Dermis blood vessel endothelial cell (primary cell): ENCODE results near the gene AMMECR1. TPM values are rescaled to one million over a fixed set of nuclear protein-coding genes. Genes with fewer than 3 reads are reported as not detected.
"Not testable (repeated sequence)": the region's sequence is repeated elsewhere in the genome, so short reads cannot be mapped to it uniquely, and the experiment has no call there.

Source experiments
- DNase-seq: peaks from one replicate; pipeline ENCODE4 v3.0.0; 2010
- total RNA-seq: library from RNA; depleted of rRNA; stranded (reverse); fragments of >200 nt; gene quantifications from 2 replicates; pipeline ENCODE4 v1.2.3, GENCODE V29; 2014

AMMECR1 gene
- 6.0 and 9.1 TPM in 2 replicates for total RNA-seq

DNA sequence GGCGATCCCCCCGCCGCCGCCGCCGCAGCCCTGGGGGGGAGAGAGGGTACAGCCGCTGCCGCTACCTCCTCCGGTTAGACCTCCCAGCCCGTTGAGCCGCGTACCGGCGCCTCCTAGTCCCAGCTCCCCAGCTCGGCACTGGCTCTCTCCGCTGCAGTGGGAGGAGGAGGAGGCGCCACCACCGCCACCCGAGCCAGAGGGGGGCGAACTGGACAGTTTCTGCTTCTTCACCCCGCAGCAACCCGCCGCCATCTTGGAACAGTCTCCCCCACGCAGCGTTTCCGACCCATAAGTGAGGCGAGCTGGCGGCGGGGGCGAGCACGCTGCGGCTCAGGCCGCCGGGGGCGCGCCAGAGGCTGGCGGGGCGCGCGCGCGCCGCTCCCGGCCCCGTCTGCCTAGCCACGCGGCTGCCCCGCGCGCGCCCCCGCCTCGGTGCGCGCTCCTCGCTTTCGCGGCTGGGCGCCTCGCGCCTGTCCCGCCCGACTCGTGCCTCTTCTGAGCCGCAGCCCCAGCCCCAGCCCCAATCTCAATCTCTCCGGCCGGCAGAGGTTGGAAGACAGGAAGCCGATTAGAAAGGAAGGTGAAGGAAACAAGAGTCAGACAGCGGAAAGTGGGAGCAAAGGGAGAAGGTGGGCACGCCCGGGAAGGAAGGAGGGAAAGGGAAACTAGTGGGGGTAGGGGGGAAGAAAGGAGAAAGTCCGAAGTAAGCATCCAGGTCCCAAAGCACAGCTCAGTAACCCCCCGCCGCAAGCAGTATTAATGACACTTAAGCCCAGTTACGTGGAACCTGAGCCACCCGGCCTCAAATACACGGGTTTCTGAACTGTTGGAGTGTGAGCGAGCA, at the start of gene AMMECR1:
Gene AMMECR1 (minus strand): TSS at position 266 of the 844 bp plus-strand sequence. CDS start 14 bp downstream, at position 252.
- DNase-seq, result peak; percentile 81

DNA sequence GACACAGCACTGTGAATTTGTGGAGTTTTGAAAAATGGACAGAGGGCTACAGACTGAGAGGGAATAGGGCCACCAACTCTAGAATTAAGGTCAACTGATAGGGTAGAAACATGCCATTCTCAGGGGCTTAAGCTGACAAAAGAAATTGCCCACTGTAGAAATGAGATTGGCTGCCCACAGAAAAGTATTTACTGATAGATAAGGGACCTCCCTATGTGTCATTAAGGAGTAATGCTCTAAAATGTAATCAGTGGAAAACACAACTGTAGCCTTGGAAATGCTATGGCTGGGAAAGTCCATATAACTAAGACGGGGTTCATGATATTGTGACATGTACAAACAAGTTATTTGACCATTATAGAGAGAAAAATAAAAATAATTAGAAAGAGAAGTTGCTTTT, 45.4 kb upstream of the AMMECR1 start:
- no peak for DNase-seq

DNA sequence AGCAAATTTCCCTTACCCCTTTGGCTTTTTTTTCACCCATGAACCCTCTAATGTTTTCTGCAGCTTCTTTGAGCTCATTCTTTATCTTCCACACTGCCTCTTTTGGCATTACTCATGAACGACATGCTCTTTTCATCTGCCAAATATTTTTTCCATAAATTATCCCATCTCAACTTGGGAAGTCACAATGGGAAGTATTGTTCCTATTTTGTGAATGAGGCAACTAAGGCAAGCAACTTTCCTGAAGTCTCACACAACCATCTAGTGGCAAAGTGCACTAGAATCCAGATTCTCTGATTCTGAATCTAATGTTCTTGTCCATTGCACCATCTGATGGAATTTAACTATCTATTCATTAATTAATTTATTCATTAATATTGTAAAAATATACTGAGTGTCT, 41.4 kb upstream of the AMMECR1 start:
- DNase-seq, result no peak

DNA sequence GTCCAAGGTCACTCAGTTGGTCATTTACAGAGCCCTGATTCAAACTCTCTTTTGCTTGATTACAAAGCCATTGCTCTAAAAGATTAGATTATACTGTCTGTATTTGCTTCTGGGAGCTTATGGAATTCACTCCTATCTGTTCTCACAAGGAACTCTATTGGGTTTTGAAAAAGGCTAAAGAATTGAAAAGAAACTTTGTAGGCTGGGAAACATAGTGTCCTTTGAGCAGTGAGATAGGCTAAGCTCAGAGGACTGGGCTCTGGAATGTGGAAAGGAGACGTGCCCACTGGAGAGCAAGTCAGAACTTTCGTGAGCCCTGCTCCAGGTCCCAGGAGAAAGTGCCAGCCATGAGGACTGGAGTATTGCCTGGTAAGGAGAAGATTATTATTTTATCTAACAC, 40.7 kb upstream of the AMMECR1 start, which contains the start of gene RTL9:
Gene RTL9 (plus strand): TSS at position 301 of the 400 bp plus-strand sequence. CDS start 91,770 bp downstream, outside the sequence.
- no peak for DNase-seq

DNA sequence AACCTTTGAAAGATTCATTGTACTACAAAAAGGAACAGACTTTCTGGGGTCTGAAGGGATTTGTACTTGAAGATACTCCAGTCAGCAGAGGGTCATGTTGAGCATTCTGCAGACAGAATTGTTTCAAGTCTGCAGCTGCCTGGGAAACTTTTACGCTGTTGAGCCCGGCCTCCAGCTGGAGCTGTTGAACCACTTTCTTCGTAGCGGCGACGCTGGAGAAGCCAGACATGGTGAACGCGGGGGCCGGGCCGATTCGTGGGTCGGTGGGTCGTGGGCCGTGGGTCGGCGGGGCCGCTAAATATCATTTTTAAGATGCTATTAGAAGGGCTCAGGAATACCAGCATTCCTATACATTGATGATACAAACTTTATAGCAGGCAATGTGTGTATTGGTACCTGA, 28.8 kb upstream of the AMMECR1 start:
- no peak for DNase-seq

DNA sequence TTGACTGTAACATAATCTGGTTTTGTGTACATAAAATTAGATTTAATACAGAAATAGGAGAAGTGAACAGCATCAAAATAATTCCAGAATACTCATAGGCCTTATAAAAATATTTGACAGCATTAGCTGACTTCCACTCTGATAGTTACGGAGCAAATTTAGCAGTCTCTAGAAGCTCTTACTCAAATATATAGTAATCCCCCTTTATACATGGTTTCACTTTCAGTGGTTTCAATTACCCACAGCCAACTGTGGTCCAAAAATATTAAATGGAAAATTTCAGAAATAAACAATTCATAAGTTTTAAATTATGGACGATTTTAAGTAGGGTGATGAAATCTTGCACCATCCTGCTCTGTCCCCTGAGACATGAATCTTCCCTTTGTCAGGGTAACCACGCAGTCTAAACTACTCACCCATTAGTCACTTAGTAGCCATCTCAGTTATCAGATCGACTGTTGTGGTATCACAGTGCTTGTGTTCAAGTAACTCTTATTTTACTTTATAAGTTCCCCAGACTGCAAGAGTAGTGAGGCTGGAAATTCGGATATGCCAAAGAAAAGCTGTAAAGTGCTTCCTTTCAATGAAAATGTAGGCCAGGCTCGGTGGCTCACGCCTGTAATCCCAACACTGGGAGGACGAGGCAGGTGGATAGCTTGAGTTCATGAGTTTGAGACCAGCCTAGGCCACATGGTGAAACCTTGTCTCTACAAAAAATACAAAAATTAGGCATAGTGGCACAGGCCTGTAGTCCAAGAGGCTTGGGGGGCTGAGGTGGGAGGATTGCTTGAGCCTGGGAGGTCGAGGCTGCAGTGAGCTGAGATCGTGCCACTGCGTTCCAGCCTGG, 23.5 kb upstream of the AMMECR1 start:
- no peak for DNase-seq

DNA sequence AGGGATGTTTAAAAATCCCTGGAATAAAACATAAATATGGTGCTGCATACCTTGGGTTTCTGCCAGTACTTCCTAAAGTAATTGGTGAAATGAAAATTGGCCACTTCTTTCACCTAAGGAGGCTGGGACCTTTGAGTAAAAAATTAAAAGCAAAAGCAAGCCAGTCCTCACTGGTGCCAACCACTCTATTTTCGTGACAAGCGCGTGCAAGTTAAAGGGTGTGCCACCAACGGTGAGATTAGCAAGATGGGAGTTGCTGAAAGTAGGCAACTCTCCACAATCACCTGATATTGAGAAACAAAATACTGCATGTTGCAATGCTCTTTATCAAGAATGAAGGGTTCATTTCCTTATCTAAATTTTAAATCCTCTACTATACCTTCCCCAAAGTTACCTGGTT, 21.1 kb upstream of the AMMECR1 start:
- DNase-seq, result no peak

DNA sequence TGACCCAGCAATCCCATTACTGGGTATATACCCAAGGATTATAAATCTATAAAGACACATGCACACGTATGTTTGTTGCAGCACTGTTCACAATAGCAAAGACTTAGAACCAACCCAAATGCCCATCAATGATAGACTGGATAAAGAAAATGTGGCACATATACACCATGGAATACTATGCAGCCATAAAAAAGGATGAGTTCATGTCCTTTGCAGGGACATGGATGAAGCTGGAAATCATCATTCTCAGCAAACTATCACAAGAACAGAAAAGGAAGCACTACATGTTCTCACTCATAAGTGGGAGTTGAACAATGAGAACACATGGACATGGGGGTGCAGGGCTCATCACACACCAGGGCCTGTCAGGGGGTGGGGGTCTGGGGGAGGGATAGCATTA, 15.6 kb upstream of the AMMECR1 start:
- not testable (repeated sequence) for DNase-seq

DNA sequence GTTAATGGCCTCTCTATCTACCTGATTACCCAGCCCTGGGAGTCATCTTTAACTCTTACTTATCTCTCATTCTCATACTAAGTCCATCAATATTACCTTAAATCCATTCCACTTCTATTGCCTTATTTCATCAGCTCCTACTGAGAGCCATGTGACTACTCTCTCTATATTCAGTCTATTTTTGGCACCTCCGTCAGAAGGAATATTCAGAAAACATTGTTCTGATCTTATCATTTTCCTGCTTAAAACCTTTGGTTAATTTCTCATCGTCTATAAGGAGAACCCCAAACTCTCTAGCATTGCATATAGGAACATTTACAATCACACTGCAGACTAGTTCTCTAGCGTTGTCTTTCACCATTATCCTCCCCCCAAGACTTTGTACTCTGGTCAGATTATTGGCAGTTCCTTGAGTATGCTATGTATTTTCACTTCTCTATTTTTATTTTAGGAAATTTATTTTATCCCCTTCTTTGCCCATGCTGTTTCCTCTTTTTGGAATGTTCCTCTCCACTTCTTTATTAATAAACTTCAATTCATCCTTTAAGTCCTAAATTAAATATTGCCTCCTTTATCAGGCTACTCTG, 13.7 kb upstream of the AMMECR1 start:
- DNase-seq, result no peak

DNA sequence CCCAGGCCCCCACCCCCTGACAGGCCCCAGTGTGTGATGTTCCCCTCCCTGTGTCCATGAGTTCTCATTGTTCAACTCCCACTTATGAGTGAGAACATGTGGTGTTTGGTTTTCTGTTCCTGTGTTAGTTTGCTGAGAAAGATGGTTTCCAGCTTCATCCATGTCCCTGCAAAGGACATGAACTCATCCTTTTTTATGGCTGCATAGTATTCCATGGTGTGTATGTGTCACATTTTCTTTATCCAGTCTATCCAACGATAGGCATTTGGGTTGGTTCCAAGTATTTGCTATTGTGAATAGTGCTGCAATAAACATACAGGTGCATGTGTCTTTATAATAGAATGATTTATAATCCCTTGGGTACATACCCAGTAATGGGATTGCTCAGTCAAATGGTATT, 10.7 kb upstream of the AMMECR1 start:
- not testable (repeated sequence) for DNase-seq

DNA sequence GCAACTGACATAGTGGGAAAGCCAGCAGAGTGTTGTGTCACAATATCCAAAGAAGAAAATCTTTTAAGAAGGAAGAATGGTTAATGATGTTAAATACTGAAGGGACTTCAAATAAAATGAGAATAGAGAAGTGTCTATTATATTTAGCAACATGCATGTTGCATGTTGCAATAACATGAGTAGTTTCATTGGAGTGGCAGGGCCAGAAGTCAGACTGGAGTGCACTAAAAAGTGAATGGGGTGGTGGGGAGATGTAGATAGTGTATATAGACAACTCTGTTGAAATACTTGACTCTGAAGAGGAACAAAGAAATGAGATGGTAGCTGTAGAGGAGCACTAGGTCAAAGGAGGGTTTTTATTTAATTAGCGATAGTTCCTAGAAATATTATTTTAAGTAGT, 9.5 kb upstream of the AMMECR1 start:
- DNase-seq, result no peak

DNA sequence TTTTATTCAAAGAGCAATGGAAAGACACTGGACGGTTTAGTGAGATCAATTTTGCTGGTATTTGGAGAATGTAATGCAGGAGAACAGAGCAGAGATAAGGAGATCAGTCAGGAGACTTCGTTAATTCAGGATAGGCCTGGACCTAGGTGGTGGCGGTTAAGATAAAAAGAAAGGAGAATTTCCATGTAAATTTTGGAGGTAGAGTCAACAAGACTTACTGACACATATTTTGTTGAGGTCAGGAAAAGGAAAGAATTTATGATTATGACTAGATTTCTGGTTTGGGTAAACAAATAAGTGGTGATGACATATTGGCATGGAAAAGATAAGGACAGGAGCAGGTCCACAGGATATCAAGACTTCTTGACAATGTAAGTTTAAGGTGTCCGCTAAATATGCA, 8.8 kb upstream of the AMMECR1 start:
- no peak for DNase-seq

DNA sequence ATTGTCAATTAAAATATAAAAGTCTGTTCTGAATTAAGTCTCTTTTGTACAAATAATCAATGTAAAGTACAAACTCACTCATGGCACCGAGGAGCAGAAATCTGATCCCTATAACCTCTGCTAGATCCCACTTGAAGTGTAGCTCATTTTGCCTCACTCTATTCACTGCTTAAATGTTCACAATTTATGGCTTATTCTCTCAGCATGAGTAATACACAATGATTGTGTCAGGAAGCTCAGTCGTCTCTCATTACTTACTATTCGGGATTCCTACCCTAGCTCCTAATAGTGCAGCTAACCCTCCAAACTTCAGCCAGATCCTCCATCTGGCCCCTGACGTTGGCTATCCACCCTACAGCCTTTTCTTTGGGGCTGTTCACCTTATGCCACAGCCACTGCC, 4.7 kb upstream of the AMMECR1 start:
- no peak for DNase-seq

DNA sequence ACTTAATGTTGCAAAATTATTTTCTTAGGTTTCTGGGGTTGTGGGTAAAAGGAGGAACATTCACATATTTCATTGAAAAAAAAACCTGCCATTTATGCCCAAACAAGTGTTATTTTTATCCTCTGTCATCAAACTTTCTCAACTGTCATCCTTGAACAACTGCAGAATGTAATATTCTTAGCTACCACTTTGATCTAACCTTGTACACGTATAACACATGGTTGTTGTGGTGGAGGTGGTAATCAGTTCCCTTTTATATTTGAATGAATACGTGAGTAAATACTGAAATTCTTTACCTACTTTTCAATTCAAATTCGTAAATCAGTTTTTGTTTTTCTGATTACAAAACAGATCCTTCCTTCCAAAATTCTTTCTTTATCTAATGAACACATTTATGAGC, 3.8 kb upstream of the AMMECR1 start:
- no peak for DNase-seq

DNA sequence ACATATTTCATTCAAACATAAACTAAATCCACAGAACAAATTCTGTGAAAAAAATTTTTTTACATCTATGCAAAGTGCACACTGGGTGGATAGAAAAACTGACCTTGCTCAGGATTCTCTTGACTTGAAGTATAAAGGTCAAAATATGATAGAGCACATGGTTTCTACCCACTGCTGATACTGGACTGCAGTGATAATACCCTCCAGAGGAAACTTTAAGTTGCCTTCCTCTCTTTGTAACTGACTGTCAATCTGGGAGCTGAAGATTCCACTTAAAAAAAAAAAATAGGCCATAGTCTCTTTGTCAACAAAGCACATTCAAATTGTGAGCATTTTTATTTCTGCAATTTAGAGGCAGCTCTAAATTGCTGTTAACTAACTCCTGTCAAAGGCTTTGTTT, 3.2 kb upstream of the AMMECR1 start:
- no peak for DNase-seq

DNA sequence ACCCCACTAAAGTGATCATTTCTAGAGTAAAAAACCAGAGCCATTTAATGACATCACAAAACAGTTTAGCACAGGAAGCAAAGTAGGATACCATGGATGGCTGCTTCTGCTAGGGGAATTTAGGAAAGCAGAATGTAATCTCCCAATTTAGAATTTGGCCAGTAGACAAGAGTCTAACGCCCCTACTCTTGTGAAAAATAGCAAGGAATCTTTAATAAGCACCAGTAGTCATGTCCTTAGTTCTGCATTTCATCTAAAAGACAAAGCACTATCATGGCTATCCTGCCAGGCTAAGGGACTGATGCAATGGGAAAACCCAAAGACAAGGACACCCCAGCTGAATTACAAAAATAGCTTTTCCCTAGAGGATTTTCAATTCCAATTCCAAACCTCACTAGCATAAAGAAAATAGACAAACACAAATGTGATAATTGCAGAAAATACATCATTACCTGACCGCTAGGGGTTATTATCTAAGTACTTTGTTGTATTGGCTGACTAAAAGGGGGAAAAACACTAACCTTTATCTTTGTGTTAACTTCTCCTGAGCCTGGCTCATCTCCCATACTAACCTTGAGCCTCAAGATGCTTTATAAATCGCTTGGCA, 2.6 kb upstream of the AMMECR1 start:
- DNase-seq, result no peak

DNA sequence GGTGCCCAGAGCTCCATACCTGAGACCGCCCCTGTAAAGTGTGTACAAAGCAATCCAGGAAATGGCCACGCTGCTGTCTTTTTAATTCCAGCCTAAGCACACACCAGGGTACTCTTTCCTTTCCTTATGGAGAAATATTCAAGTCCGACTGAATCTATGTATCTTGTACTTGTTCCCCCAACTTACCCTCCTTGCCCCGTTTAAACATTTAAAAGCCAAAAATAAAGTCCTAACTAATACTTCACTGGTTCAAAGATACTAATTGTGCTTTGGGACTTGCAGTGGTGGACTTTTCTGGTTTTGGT, 731 bp upstream of the AMMECR1 start:
- DNase-seq, result no peak

DNA sequence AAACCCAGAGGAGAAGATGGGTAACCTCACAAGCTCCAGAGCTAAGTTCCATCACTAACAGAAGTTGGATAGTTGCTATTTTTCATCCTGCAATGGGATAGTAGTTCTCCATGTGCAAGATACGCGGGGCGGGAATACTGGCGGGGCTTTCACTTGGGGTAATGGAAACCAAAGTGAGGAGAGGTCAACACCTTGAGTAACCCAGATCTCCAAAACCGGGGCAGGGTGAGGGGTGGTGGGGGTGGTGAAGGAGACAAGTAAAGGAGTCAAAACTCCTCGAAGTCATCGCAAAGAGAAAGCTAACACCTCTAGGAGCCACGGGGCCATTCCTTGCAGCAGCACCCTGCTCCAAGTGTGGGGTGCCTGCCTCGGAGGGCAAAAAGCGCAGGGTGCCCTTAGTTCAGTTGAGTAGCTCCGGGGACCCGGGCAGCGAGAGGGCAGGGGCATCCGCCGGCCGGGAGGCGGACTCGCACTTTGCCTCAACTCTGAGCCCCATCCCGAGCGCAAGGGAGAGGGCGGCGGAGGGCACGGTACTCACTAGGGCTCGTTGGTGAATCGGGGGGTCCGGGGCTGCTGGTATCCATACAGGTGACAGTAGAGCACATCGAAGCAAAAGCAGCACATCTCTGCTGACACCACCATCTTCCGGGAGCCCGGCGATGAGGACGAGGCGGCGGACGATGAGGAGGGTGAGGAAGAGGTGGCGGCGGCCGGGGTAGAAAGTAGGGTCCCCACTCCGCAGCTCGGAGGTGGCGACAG, 645 bp downstream of the AMMECR1 start:
- peak; percentile 10 for DNase-seq

DNA sequence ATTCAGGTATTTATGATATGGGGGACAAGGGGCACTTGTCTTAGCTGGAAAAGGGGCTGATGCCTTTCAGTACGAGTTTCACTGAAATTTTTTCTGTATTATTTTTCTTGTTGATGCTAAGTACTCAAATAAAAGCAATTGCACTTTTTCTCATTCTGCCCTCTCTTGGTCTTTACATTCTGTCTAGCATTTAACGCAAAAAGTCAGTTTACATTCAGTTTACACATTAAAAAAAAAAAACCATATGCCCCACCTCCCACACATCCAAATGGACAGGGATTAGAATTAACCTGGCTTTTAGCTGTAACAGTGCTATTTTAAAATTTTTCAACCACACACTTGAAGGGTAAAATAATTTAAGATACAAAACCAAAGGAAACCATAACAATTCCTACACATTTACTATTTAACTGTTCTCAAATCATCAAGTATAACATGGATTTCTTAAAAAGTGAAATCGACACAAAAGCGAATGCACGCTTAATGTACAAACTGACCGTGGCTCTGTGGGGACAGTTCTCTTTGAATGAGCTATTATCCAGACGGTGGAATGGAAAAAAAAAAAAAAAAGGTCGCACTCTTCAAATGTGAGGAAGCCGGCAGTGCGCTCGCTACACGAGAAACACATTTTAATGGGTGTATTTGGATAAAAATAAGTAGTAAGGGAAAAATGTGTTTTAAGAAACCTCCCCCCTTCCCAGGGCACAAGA, 1.4 kb downstream of the AMMECR1 start:
- peak; percentile 34 for DNase-seq

DNA sequence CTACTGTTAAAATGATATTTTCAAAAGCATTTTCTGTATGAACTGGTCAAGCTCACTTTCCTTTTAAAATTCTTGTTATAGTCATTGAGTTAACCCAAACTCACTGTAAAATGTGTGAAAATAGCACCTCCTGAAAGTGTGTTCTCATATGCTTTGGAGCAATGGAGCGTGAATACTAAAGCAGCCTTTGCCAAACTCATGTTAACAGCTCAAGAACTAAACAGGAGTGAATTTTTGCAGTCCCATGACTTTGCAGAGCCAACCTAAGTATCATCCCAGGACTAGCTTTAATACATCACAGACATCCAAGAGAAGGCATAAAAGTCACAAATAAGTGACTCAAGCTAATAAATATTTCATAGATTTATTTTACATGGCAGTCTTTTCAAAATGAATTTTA, 2.3 kb downstream of the AMMECR1 start:
- DNase-seq, result no peak

DNA sequence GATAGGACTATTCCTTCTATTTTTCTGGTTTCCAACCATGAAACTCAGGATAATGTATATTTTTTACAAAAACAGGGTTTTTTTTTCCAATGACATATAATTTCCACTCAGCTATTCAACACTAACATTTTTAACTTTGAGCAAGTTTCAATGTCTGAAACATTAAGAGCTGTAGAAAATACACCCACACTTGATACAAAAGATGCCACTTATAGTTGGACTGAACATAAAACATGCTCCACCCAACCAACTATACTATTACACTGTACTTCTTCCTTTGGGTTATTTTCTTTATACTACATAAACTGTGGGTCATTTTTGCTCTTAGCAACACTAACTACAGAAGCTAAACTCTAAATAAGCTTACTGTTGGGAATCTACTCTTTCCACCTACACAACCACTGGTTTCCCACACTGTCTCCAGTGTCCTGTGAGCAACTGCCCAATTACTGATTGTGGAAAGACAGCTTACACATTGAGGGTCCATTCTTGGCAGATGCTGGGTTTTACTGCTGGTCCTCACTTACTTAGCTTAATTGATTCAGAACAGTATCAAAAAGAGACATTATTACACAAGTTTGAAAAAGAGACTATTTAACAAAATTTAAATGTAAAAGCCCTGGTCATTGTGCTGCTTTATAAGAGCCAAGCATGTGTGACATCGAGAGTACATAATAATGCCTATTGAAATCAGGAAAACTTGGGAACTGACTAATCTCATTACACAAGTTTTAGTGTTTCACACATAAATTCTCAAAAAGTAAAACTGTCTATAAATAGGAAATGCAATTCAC, 6.3 kb downstream of the AMMECR1 start:
- no peak for DNase-seq
